Kasumi-1 (cell line): ENCODE measurements around the gene MLLT10.

Experiments
- DNase-seq, 2 experiments: peaks; one replicate each; lab custom pipeline; 2025; lab: John Stamatoyannopoulos, UW

Gene MLLT10

GRCh38 chr10:21501091-21501490, 32.9 kb upstream of the MLLT10 start:
- DNase-seq = no peak

- DNase-seq = no peak
Observed at GRCh38 chr10:21501731-21502347, 32.2 kb upstream of the MLLT10 start.

- DNase-seq = no peak
Observed at GRCh38 chr10:21502348-21502740, 31.7 kb upstream of the MLLT10 start.

GRCh38 chr10:21503542-21503941, 30.5 kb upstream of the MLLT10 start:
- no peak for DNase-seq

- peak; percentile 49 to 78 for DNase-seq
Observed at GRCh38 chr10:21505711-21506278, 28.2 kb upstream of the MLLT10 start.

GRCh38 chr10:21506351-21506750, 27.7 kb upstream of the MLLT10 start:
- DNase-seq = peak; percentile 92 to 95

- DNase-seq = no peak
Observed at GRCh38 chr10:21507150-21507549, 26.9 kb upstream of the MLLT10 start.

GRCh38 chr10:21508706-21509331, 25.2 kb upstream of the MLLT10 start:
- DNase-seq = no peak

- no peak for DNase-seq
Observed at GRCh38 chr10:21509341-21510240, 24.4 kb upstream of the MLLT10 start.

GRCh38 chr10:21510241-21511094, 23.6 kb upstream of the MLLT10 start:
- no peak for DNase-seq

- no peak for DNase-seq
Observed at GRCh38 chr10:21511095-21511570, 22.9 kb upstream of the MLLT10 start.

GRCh38 chr10:21511946-21512572, 22.0 kb upstream of the MLLT10 start:
- DNase-seq = no peak

GRCh38 chr10:21512573-21513404, 21.2 kb upstream of the MLLT10 start:
- no peak for DNase-seq

- DNase-seq = no peak
Observed at GRCh38 chr10:21513405-21513788, 20.6 kb upstream of the MLLT10 start.

- DNase-seq = no peak
Observed at GRCh38 chr10:21514129-21514817, 19.8 kb upstream of the MLLT10 start.

GRCh38 chr10:21514818-21515351, 19.1 kb upstream of the MLLT10 start:
- DNase-seq = no peak

- no peak for DNase-seq
Observed at GRCh38 chr10:21515361-21516241, 18.4 kb upstream of the MLLT10 start.
